ENCODE measurements around the gene GABBR2. TPM values are rescaled to one million over a fixed set of nuclear protein-coding genes. Genes with fewer than 3 reads are reported as not detected.

The GABBR2 gene
- total and polyA plus RNA-seq, 12 donors, result 0.17 to 9.0 (median 3.7) TPM

GRCh38 chr9:98254228-98255060 lies 454.3 kb downstream of the GABBR2 start:
- 21 to 43% (median 38%) methylated on average over 5 of the region's 5 CpGs for WGBS, 4 donors
- no peak for DNase-seq
- H3K4me3 ChIP-seq, result peak overlapping the region in 3 of 4 donors; percentile 49 to 86 (median 77)
- TF ChIP-seq POLR2A (IDR thresholded peaks at IDR 0.05), result no peak
- no peak for TF ChIP-seq CTCF (IDR thresholded peaks at IDR 0.05)
- H3K4me1 ChIP-seq (replicated peaks in 1 of 2), result peaks cover 0 to 8% of the 10 kb centered on the region in 2 donors
- no peaks in the 10 kb centered on the region for H3K9me3 ChIP-seq (replicated peaks in 1 of 3)
- intact Hi-C loops (cut with DNase I), result loop anchor here in 1 of 2 donors (5.0 kb wide), 1 partner anchor 182 kb away; no protein-coding TSS in a partner anchor
- peak overlapping the region in 1 of 5 donors; percentile 98 for H3K27ac ChIP-seq
- no peaks in the 10 kb centered on the region for H3K27me3 ChIP-seq
- H3K36me3 ChIP-seq (replicated peaks in 1 of 2), result no peaks in the 10 kb centered on the region

- Histone ChIP-seq H3K4me3 (peak overlapping the region in 1 of 4 donors; percentile 77), H3K36me3 (replicated peaks in 1 of 2) (peaks cover 0 to 4% of the 10 kb centered on the region in 2 donors), H3K4me1 (replicated peaks in 1 of 2) (peaks cover 0 to 8% of the 10 kb centered on the region in 2 donors), H3K27ac (no peak overlapping the region), H3K27me3 (no peaks in the 10 kb centered on the region), H3K9me3 (replicated peaks in 1 of 3) (no peaks in the 10 kb centered on the region)
- intact Hi-C loops (cut with DNase I), result no loop called here
- TF ChIP-seq CTCF (IDR thresholded peaks at IDR 0.05), result no peak
- no peak for TF ChIP-seq POLR2A (IDR thresholded peaks at IDR 0.05)
- WGBS, 4 donors, result 89 to 98% (median 93%) methylated on average over 3 of the region's 3 CpGs
- DNase-seq, result no peak
Observed at GRCh38 chr9:98253565-98253964, 455.2 kb downstream of the GABBR2 start.

- peaks cover 0 to 10% of the 10 kb centered on the region in 2 donors for H3K4me1 ChIP-seq (replicated peaks in 1 of 2)
- no peak overlapping the region for H3K4me3 ChIP-seq
- intact Hi-C loops (cut with DNase I), result no loop called here
- TF ChIP-seq POLR2A (IDR thresholded peaks at IDR 0.05) (no peak), CTCF (IDR thresholded peaks at IDR 0.05) (no peak)
- no peaks in the 10 kb centered on the region for H3K9me3 ChIP-seq (replicated peaks in 1 of 3)
- WGBS, 4 donors, result 90 to 100% (median 94%) methylated on average over 3 to 9 of the region's 9 CpGs
- H3K36me3 ChIP-seq (replicated peaks in 1 of 2), result peaks cover 0 to 4% of the 10 kb centered on the region in 2 donors
- no peak for DNase-seq
- no peak overlapping the region for H3K27ac ChIP-seq
- H3K27me3 ChIP-seq, result no peaks in the 10 kb centered on the region
Observed at GRCh38 chr9:98251551-98251950, 457.2 kb downstream of the GABBR2 start.

- intact Hi-C loops (cut with DNase I), result no loop called here
- H3K27ac ChIP-seq, result no peak overlapping the region
- 88 to 94% (median 92%) methylated on average over 2 of the region's 2 CpGs for WGBS, 4 donors
Observed at GRCh38 chr9:98249771-98250170, 459.0 kb downstream of the GABBR2 start.

More at GRCh38 chr9:98249771-98250170, 459.0 kb downstream of the GABBR2 start:
- TF ChIP-seq POLR2A (IDR thresholded peaks at IDR 0.05), result no peak
- TF ChIP-seq CTCF (IDR thresholded peaks at IDR 0.05), result no peak
- no peak for DNase-seq
- Histone ChIP-seq H3K9me3 (replicated peaks in 1 of 3) (no peaks in the 10 kb centered on the region), H3K36me3 (replicated peaks in 1 of 2) (peaks cover 0 to 4% of the 10 kb centered on the region in 2 donors), H3K27me3 (no peaks in the 10 kb centered on the region), H3K4me3 (no peak overlapping the region), H3K4me1 (replicated peaks in 1 of 2) (peaks cover 0 to 8% of the 10 kb centered on the region in 2 donors)

Measured in adrenal gland (tissue), 12 donors.